Immature natural killer cell (primary cell): ENCODE measurements around the gene ELMO1. TPM values are rescaled to one million over a fixed set of nuclear protein-coding genes. Genes with fewer than 3 reads are reported as not detected.
"Not testable (repeated sequence)": the region's sequence is repeated elsewhere in the genome, so short reads cannot be mapped to it uniquely, and the experiment has no call there.

Source experiments
- DNase-seq, 3 donors: peaks; one replicate each; pipeline ENCODE4 v3.0.0; 2022; ENCODE audit warnings: mixed read lengths in 1 of 3
- H3K27ac Mint-ChIP-seq, 6 donors: one replicate each; pipeline ENCODE4 v1.8.0; 2020; ENCODE audit warnings: mixed read lengths in 6 of 6, mild to moderate bottlenecking in 5 of 6, inconsistent platforms in 4 of 6, moderate library complexity in 3 of 6
- H3K27me3 Mint-ChIP-seq, 3 donors: one replicate each; pipeline ENCODE4 v1.8.0; 2020 to 2021; ENCODE audit warnings: low read depth in 3 of 3, mild to moderate bottlenecking in 3 of 3, mixed read lengths in 3 of 3, moderate library complexity in 3 of 3, inconsistent platforms in 1 of 3
- H3K36me3 Mint-ChIP-seq, 3 donors: one replicate each; pipeline ENCODE4 v1.8.0; 2020; ENCODE audit warnings: mixed read lengths in 3 of 3, inconsistent platforms in 2 of 3, mild to moderate bottlenecking in 2 of 3
- H3K4me1 Mint-ChIP-seq, 2 donors: one replicate each; pipeline ENCODE4 v1.8.0; 2020; ENCODE audit warnings: inconsistent platforms in 2 of 2, mild to moderate bottlenecking in 2 of 2, mixed read lengths in 2 of 2, moderate library complexity in 1 of 2
- H3K4me3 Mint-ChIP-seq, 5 donors: one replicate each; pipeline ENCODE4 v1.8.0; 2020; ENCODE audit warnings: mild to moderate bottlenecking in 5 of 5, mixed read lengths in 5 of 5, inconsistent platforms in 3 of 5, moderate library complexity in 3 of 5
- H3K9me3 Mint-ChIP-seq, 6 donors: one replicate each; pipeline ENCODE4 v1.8.0; 2020; ENCODE audit warnings: mild to moderate bottlenecking in 6 of 6, mixed read lengths in 6 of 6, inconsistent platforms in 4 of 6, moderate library complexity in 3 of 6
- polyA plus RNA-seq, 3 donors: library from polyadenylated mRNA; unstranded; fragments of 300-500 nt; fragmentation: Illumina TruSeq; gene quantifications; one replicate each; pipeline ENCODE4 v1.2.3, GENCODE V29; 2021

The ELMO1 gene
- polyA plus RNA-seq, 3 donors from 2014 or later, result 31.9 to 65.9 (median 53.1) TPM

DNA sequence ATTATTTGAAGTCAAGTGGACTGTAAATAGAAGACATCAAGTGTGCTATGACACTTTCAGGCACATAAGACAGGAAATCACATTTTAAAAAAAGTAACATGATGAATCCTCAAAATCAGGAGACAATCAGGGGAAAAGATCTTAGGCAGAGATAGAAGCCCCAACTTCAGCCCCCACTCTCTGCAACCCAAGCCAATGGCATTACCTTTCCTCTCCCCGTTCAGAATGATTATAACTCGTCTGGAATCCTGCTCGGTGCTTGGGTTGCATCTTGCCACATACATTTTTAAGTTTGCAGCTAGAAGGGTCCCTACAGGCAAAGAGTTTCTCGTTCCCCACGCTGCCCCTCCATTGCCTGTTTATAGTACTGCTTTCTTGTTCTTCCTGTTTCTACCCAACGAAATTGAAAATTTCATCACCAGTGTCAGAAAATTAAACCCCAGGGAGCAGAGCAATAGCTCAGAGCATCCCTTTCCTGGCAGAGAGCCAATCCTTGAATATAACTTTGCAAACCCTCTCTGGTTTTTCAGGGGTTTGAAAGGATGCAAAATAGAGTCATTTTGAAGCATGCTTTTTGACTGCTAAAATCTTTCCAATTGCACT lies 463.9 kb downstream of the ELMO1 start:
- Mint-ChIP-seq H3K9me3 (no peaks in the 10 kb centered on the region), H3K4me3 (peak overlapping the region in 2 of 5 donors; percentile 21 to 26), H3K36me3 (peaks cover 0 to 16% (median 5%) of the 10 kb centered on the region in 3 donors), H3K27me3 (peaks cover 0 to 4% (median 2%) of the 10 kb centered on the region in 3 donors), H3K27ac (peak overlapping the region in 5 of 6 donors; percentile 1 to 65 (median 38)), H3K4me1 (peaks cover 51 to 67% of the 10 kb centered on the region in 2 donors)
- no peak for DNase-seq

DNA sequence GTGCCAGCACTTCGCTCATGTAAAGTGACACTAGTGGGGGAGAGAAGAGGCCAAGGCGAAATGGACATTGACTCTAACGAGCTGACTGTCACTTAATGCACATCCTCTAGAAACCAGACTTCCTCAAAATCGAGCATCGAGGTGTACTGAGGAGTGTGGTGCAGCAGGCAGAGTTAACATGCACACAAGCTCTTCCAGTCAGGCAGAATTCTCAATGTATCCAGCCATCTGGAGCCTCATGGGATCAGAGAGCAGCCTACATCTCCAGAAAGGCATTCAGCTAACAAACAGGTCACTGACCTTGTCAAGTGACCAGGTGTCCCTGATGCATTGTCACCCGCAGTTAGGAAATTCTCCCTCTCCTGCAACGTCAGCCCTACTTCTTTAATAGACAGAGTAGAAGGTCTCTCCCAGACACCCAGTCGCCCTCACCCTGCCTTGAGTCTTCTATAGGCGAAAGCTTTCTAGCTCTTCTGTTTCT lies 464.6 kb downstream of the ELMO1 start:
- peak overlapping the region in 5 of 6 donors; percentile 1 to 67 (median 32) for H3K27ac Mint-ChIP-seq
- no peaks in the 10 kb centered on the region for H3K9me3 Mint-ChIP-seq
- no peak for DNase-seq
- H3K36me3 Mint-ChIP-seq, result peaks cover 0 to 16% (median 5%) of the 10 kb centered on the region in 3 donors
- no peak overlapping the region for H3K4me3 Mint-ChIP-seq
- peaks cover 0 to 2% (median 2%) of the 10 kb centered on the region in 3 donors for H3K27me3 Mint-ChIP-seq
- H3K4me1 Mint-ChIP-seq, result peaks cover 51 to 72% of the 10 kb centered on the region in 2 donors

DNA sequence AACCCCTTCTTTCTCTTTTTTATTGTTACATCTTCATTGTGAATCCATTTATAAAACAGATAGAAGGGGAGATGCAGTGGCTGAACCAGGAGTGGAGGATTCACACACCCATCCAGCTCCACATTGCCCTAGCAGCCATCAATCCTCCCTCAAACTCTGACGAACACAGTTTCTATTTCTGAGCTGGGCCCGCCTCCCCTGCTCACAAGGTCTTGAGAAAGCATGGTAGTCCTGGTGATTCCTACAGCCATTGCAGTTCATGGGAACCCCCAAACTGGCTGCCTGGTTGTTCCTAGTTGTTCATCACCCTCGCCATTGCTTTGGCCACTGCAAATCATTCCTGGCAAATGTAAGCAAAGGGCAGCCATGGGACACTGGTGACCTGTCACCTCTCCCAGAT lies 465.9 kb downstream of the ELMO1 start:
- H3K27ac Mint-ChIP-seq, result peak overlapping the region in 1 of 6 donors; percentile 17

DNA sequence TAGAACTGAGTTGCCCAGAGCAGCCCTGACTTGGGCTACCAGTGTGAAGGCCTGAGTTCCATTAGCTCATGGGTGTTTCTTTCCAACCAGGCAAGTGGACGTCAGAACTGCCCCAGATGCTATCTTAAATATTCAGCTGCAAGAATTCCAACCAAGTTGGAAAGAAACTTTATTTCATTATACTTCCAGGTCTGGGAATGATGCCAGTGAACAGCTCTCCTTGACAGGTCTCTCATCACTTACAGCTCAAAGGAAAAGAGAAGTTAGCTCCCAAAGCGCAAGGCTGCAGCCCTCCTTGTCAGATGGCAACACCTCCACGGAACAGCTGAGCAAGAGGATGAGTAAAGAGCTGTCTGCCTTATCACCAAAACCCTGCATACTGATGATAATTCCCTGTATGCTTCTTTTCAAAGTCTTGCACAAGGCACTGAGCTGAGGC lies 468.8 kb downstream of the ELMO1 start:
- peak overlapping the region in 2 of 6 donors; percentile 37 to 62 for H3K27ac Mint-ChIP-seq
- peaks cover 39 to 67% of the 10 kb centered on the region in 2 donors for H3K4me1 Mint-ChIP-seq

More for the DNA sequence above, 465.9 kb downstream of the ELMO1 start:
- Mint-ChIP-seq H3K9me3 (no peaks in the 10 kb centered on the region), H3K36me3 (peaks cover 0 to 10% (median 5%) of the 10 kb centered on the region in 3 donors), H3K4me3 (no peak overlapping the region), H3K27me3 (peaks cover 0 to 2% (median 0%) of the 10 kb centered on the region in 3 donors), H3K4me1 (peaks cover 47 to 72% of the 10 kb centered on the region in 2 donors)
- DNase-seq, result no peak

DNA sequence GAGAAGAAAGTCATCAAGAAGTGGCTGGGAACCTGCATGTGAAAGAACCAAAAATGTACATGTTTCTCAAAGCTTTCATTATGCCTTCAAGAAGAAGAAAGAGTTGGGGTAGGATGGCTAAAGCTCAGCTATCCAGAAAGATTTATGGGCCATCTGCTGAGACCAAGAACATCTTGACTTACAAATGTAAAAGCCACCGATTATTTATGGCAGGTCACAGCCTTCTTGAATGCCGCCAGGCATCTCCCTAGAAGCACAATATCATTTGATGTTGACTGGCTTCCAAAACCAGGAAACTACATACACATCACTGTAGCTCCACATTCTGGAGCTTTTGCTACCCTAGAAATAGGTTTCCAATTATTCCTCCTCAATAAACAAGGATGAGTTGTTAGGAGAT lies 470.2 kb downstream of the ELMO1 start:
- no peak overlapping the region for H3K4me3 Mint-ChIP-seq
- H3K27ac Mint-ChIP-seq, result peak overlapping the region in 5 of 6 donors; percentile 23 to 78 (median 53)
- peaks cover 0 to 2% (median 0%) of the 10 kb centered on the region in 3 donors for H3K27me3 Mint-ChIP-seq
- no peaks in the 10 kb centered on the region for H3K9me3 Mint-ChIP-seq
- DNase-seq, result no peak
- peaks cover 4 to 21% (median 20%) of the 10 kb centered on the region in 3 donors for H3K36me3 Mint-ChIP-seq
- peaks cover 33 to 58% of the 10 kb centered on the region in 2 donors for H3K4me1 Mint-ChIP-seq

More for the DNA sequence above, 468.8 kb downstream of the ELMO1 start:
- DNase-seq, result no peak
- peaks cover 0 to 2% (median 0%) of the 10 kb centered on the region in 3 donors for H3K27me3 Mint-ChIP-seq
- peaks cover 4 to 15% (median 14%) of the 10 kb centered on the region in 3 donors for H3K36me3 Mint-ChIP-seq
- no peaks in the 10 kb centered on the region for H3K9me3 Mint-ChIP-seq
- no peak overlapping the region for H3K4me3 Mint-ChIP-seq

DNA sequence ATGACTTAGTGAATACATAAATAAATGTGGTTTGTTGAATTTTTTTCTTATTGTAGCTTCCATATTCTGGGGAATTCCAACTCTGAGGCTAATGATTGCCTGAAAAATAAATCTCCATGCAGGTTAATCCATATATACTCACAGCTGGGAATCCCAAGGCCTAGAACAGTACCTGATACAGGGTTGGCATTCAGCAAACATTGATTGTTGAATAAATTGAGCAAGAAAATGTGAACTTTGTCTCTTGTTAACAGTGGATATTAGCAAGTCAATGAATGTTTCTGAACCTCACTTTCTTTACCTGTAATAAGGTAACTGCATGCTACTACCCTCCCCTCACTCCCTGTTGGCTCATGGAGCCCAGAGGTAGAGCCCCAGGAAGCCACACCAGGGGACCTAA lies 470.8 kb downstream of the ELMO1 start:
- peak overlapping the region in 4 of 6 donors; percentile 23 to 78 (median 63) for H3K27ac Mint-ChIP-seq
- DNase-seq, result no peak
- H3K4me3 Mint-ChIP-seq, result no peak overlapping the region
- H3K9me3 Mint-ChIP-seq, result no peaks in the 10 kb centered on the region
- peaks cover 0 to 2% (median 0%) of the 10 kb centered on the region in 3 donors for H3K27me3 Mint-ChIP-seq
- H3K36me3 Mint-ChIP-seq, result peaks cover 4 to 21% (median 20%) of the 10 kb centered on the region in 3 donors
- H3K4me1 Mint-ChIP-seq, result peaks cover 30 to 54% of the 10 kb centered on the region in 2 donors

DNA sequence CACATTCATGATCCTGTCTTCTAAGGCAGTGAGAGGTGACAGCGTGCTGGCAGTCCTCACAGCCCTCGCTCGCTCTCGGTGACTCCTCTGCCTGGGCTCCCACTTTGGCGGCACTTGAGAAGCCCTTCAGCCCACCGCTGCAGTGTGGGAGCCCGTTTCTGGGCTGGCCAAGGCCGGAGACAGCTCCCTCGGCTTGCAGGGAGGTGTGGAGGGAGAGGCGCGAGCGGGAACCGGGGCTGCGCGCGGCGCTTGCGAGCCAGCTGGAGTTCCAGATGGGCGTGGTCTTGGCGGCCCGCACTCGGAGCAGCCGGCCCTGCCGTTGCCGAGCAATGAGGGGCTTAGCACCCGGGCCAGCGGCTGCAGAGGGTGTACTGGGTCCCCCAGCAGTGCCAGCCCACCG lies 475.1 kb downstream of the ELMO1 start:
- peaks cover 53 to 79% of the 10 kb centered on the region in 2 donors for H3K4me1 Mint-ChIP-seq
- not testable (repeated sequence) for DNase-seq, H3K27ac Mint-ChIP-seq, H3K9me3 Mint-ChIP-seq, H3K4me3 Mint-ChIP-seq, H3K27me3 Mint-ChIP-seq
- peaks cover 4 to 26% (median 18%) of the 10 kb centered on the region in 3 donors for H3K36me3 Mint-ChIP-seq

DNA sequence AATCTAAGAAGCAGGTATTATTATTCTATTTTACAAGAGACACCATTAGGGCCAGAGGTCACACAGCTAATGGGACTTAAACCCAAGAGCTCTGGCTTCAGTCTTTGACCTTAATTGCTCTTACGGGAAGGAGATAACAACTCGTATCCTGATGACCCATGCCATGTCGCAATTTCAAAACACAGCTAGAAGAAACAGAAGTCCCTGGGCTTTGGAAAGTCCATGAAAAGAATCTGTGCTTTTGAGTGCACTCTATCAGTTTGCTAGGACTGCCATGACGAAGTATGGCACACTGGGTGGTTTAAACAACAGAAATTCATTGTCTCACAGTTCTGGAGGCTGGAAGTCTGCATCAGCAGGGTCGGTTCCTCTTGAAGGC lies 476.5 kb downstream of the ELMO1 start:
- no peak for DNase-seq
- Mint-ChIP-seq H3K4me3 (no peak overlapping the region), H3K36me3 (peaks cover 7 to 27% (median 24%) of the 10 kb centered on the region in 3 donors), H3K27me3 (peaks cover 0 to 4% (median 2%) of the 10 kb centered on the region in 3 donors), H3K9me3 (peaks cover 0 to 4% (median 0%) of the 10 kb centered on the region in 6 donors), H3K4me1 (peaks cover 56 to 79% of the 10 kb centered on the region in 2 donors), H3K27ac (peak overlapping the region in 5 of 6 donors; percentile 37 to 97 (median 92))

DNA sequence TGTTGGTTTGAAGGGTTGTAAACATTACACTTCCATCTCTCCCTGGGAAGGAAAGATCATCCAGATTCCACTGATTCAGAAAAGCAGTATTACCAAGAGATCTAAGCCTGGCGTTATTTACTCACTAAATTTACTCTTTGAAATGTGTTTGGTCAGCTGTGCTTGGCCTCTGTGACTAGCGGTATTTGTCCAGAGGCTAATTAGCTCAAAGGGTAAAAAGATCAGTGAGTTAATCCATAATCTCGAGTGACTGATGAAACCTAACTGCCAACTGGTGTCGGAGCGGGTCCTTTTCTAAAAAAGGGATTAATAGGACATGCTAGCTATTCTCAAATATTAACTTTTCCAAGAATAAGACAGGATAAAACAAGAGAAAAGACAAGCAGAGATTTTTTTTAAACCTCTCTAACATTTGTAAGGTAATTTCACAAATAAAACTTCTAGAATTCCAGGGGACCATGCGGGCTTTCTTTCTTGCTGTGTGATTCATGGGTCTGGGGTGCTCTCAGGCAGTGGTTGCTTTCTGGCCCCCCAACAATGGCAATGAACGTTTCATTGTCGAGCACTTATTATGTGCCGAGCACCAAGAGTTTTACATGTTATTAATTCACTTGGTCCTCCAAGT lies 477.0 kb downstream of the ELMO1 start:
- Mint-ChIP-seq H3K27me3 (peaks cover 0 to 4% (median 2%) of the 10 kb centered on the region in 3 donors), H3K9me3 (peaks cover 0 to 4% (median 0%) of the 10 kb centered on the region in 6 donors), H3K4me3 (peak overlapping the region in 2 of 5 donors; percentile 34 to 49), H3K27ac (peak overlapping the region; percentile 85 to 97 (median 92)), H3K4me1 (peaks cover 54 to 79% of the 10 kb centered on the region in 2 donors), H3K36me3 (peaks cover 7 to 28% (median 24%) of the 10 kb centered on the region in 3 donors)
- no peak for DNase-seq

DNA sequence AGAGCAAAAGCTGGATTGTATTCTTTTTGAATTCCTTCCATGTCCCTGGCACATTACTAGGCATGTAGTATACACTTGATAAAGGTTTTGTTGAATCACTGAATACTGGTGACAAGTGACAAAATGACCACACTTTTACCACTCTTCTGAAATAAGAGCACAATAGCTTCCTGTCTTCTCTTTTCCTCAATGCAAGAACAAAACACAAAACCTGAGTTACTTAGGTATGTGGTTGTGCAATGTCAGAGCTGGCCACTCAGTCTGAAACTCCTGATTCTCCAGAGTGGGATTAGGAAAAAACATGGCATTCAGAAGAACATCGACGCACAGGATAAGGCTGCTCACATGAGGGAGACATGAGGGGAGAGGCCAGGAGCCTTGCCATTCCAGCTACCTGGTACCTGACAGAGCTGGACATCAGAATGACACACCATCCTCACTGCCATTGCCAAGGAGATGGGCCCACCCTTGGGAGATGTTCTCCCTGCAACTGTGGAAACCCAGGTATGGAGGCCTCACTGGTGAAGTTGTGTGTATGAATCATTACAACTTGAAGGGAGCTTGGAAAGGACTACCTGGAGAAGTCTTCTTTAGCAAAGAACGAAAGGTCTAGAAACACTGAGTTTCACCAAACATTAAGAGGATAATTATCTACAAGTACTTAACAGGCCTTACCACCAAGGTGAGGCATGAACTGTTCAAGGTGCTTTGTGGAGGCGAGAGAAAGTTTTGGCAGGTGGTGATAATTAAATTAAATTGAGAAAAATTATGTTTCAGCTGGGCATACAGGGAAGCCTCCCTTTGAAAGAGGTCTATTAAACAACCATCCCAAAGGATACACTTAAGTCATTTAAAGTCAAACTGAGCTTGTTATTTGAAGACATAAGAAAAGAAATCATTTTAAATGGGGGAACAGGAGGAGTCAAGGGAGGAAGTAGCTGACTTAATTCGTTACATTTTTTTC lies 477.8 kb downstream of the ELMO1 start:
- peak overlapping the region; percentile 85 to 97 (median 92) for H3K27ac Mint-ChIP-seq
- peak overlapping the region; percentile 65 to 78 (median 69) for H3K4me3 Mint-ChIP-seq
- peaks cover 52 to 79% of the 10 kb centered on the region in 2 donors for H3K4me1 Mint-ChIP-seq
- H3K36me3 Mint-ChIP-seq, result peaks cover 4 to 23% (median 22%) of the 10 kb centered on the region in 3 donors
- H3K27me3 Mint-ChIP-seq, result peaks cover 0 to 4% (median 2%) of the 10 kb centered on the region in 3 donors
- peaks cover 0 to 4% (median 0%) of the 10 kb centered on the region in 6 donors for H3K9me3 Mint-ChIP-seq
- DNase-seq, result peak; percentile 11 to 30 (median 12)

DNA sequence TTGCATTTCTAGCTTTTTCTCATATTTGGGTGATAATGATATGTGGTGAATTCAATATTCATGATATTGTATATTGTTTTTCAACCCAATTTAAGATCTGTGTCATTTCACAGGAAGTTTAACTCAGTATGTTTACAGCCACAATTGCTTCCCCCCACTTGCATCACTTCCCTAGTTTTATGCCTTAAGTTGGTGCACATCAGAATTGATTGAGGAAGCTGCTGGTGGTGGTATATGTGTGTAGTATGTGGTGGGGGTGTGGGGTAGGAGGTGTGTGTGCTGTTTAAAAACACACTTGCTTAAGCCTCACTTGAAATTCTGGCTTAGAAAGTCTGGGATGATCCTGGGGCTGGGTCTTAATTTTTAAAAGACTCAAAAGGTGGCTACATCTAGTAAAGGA lies 479.3 kb downstream of the ELMO1 start:
- peak; percentile 68 to 76 (median 76) for DNase-seq
- H3K36me3 Mint-ChIP-seq, result peaks cover 4 to 19% (median 15%) of the 10 kb centered on the region in 3 donors
- peaks cover 0 to 4% (median 0%) of the 10 kb centered on the region in 6 donors for H3K9me3 Mint-ChIP-seq
- H3K4me3 Mint-ChIP-seq, result peak overlapping the region; percentile 65 to 80 (median 76)
- H3K4me1 Mint-ChIP-seq, result peaks cover 57 to 82% of the 10 kb centered on the region in 2 donors
- peaks cover 0 to 4% (median 2%) of the 10 kb centered on the region in 3 donors for H3K27me3 Mint-ChIP-seq
- peak overlapping the region; percentile 78 to 93 (median 86) for H3K27ac Mint-ChIP-seq

DNA sequence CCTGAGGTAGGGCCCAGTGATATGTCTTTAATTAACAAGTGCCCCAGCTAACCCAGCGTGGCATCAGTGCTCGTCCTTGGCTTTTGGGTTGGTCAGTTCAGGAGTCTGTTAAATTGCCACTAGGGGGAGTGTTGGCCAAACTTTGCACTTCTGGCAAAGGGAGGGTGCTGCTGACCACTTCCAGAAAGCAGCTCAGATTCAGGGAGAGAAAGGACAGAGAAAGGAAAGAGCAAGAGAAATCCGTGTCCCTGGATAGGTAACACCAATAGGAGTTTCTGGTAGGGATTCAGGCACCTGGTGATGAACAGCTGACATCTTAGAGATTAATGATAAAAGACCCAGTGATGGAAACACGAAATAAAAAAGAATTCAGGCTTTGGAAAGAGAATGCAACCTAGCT lies 481.3 kb downstream of the ELMO1 start:
- Mint-ChIP-seq H3K4me1 (peaks cover 56 to 85% of the 10 kb centered on the region in 2 donors), H3K9me3 (peaks cover 0 to 4% (median 0%) of the 10 kb centered on the region in 6 donors), H3K27me3 (peaks cover 0 to 4% (median 2%) of the 10 kb centered on the region in 3 donors), H3K36me3 (peaks cover 4 to 20% (median 18%) of the 10 kb centered on the region in 3 donors), H3K4me3 (peak overlapping the region in 1 of 5 donors; percentile 18), H3K27ac (peak overlapping the region; percentile 19 to 90 (median 53))
- no peak for DNase-seq

DNA sequence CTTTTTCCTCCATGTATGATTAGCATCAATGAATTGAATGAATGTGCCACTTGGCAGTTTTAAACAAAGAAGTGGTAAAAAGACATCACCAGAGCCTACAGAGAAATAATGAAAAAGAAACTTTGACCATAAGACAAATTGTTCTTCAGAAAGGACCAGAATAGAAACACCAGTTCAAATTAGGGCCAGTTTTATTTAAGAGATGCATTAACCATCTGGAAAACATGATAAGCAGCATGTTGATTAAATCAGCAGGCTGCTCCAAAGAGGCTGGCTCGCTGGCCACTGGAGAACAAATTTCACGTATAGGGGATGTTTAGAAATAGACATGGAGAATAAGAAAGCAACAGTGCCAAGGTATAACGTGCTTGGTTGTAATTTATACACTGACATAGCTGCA lies 482.0 kb downstream of the ELMO1 start:
- peak overlapping the region; percentile 53 to 79 (median 67) for H3K27ac Mint-ChIP-seq
- peaks cover 0 to 4% (median 2%) of the 10 kb centered on the region in 3 donors for H3K27me3 Mint-ChIP-seq
- DNase-seq, result no peak
- H3K4me1 Mint-ChIP-seq, result peaks cover 58 to 85% of the 10 kb centered on the region in 2 donors
- no peak overlapping the region for H3K4me3 Mint-ChIP-seq
- H3K36me3 Mint-ChIP-seq, result peaks cover 8 to 25% (median 21%) of the 10 kb centered on the region in 3 donors
- H3K9me3 Mint-ChIP-seq, result peaks cover 0 to 4% (median 0%) of the 10 kb centered on the region in 6 donors
